ENCODE measurements around the gene YBEY.

Gene YBEY

GRCh38 chr21:46253610-46254124, 32.5 kb upstream of the YBEY start:
- H3K36me3 ChIP-seq (ENCODE audit: insufficient read depth, insufficient read length, low read length), result peaks cover 98% of the 10 kb centered on the region
- H3K4me1 ChIP-seq (ENCODE audit: insufficient read depth, insufficient read length), result no peaks in the 10 kb centered on the region
- no peaks in the 10 kb centered on the region for H3K9me3 ChIP-seq (ENCODE audit: insufficient read depth, low read length)
- H3K4me3 ChIP-seq (ENCODE audit: insufficient read length, low read depth), result no peak overlapping the region
- no peak for DNase-seq (ENCODE audit: low read depth, low spot score)
- no peak overlapping the region for H3K9ac ChIP-seq (ENCODE audit: insufficient read length, low read depth)
- TF ChIP-seq ZNF274 (IDR thresholded peaks at IDR 0.05; ENCODE audit: low read depth, low read length), result no peak
- TF ChIP-seq YY1 (IDR thresholded peaks at IDR 0.05; ENCODE audit: insufficient read depth, insufficient read length), result no peak
- no peak for TF ChIP-seq SUZ12 (IDR thresholded peaks at IDR 0.05; ENCODE audit: extremely low read depth, insufficient read depth, insufficient read length)
- H3K27me3 ChIP-seq (ENCODE audit: insufficient read depth, insufficient read length), result no peaks in the 10 kb centered on the region

- no peak for DNase-seq (ENCODE audit: low read depth, low spot score)
- Histone ChIP-seq H3K36me3 (ENCODE audit: insufficient read depth, insufficient read length, low read length) (peaks cover 97% of the 10 kb centered on the region), H3K9me3 (ENCODE audit: insufficient read depth, low read length) (no peaks in the 10 kb centered on the region), H3K9ac (ENCODE audit: insufficient read length, low read depth) (no peak overlapping the region), H3K27me3 (ENCODE audit: insufficient read depth, insufficient read length) (no peaks in the 10 kb centered on the region), H3K4me1 (ENCODE audit: insufficient read depth, insufficient read length) (no peaks in the 10 kb centered on the region), H3K4me3 (ENCODE audit: insufficient read length, low read depth) (no peak overlapping the region)
- no peak for TF ChIP-seq YY1 (IDR thresholded peaks at IDR 0.05; ENCODE audit: insufficient read depth, insufficient read length)
- no peak for TF ChIP-seq ZNF274 (IDR thresholded peaks at IDR 0.05; ENCODE audit: low read depth, low read length)
- TF ChIP-seq SUZ12 (IDR thresholded peaks at IDR 0.05; ENCODE audit: extremely low read depth, insufficient read depth, insufficient read length), result no peak
Observed at GRCh38 chr21:46254208-46254975, 31.8 kb upstream of the YBEY start.

- no peaks in the 10 kb centered on the region for H3K4me1 ChIP-seq (ENCODE audit: insufficient read depth, insufficient read length)
- H3K36me3 ChIP-seq (ENCODE audit: insufficient read depth, insufficient read length, low read length), result peaks cover 94% of the 10 kb centered on the region
Observed at GRCh38 chr21:46255166-46255565, 31.0 kb upstream of the YBEY start.

GRCh38 chr21:46255758-46256337, 30.3 kb upstream of the YBEY start:
- H3K4me3 ChIP-seq (ENCODE audit: insufficient read length, low read depth), result no peak overlapping the region
- H3K4me1 ChIP-seq (ENCODE audit: insufficient read depth, insufficient read length), result no peaks in the 10 kb centered on the region
- no peaks in the 10 kb centered on the region for H3K9me3 ChIP-seq (ENCODE audit: insufficient read depth, low read length)
- H3K27me3 ChIP-seq (ENCODE audit: insufficient read depth, insufficient read length), result no peaks in the 10 kb centered on the region
- no peak for DNase-seq (ENCODE audit: low read depth, low spot score)
- TF ChIP-seq YY1 (IDR thresholded peaks at IDR 0.05; ENCODE audit: insufficient read depth, insufficient read length) (no peak), ZNF274 (IDR thresholded peaks at IDR 0.05; ENCODE audit: low read depth, low read length) (no peak), SUZ12 (IDR thresholded peaks at IDR 0.05; ENCODE audit: extremely low read depth, insufficient read depth, insufficient read length) (no peak)
- peaks cover 94% of the 10 kb centered on the region for H3K36me3 ChIP-seq (ENCODE audit: insufficient read depth, insufficient read length, low read length)
- no peak overlapping the region for H3K9ac ChIP-seq (ENCODE audit: insufficient read length, low read depth)

More at GRCh38 chr21:46255166-46255565, 31.0 kb upstream of the YBEY start:
- DNase-seq (ENCODE audit: low read depth, low spot score), result no peak
- Histone ChIP-seq H3K9me3 (ENCODE audit: insufficient read depth, low read length) (no peaks in the 10 kb centered on the region), H3K9ac (ENCODE audit: insufficient read length, low read depth) (no peak overlapping the region), H3K27me3 (ENCODE audit: insufficient read depth, insufficient read length) (no peaks in the 10 kb centered on the region), H3K4me3 (ENCODE audit: insufficient read length, low read depth) (no peak overlapping the region)
- TF ChIP-seq YY1 (IDR thresholded peaks at IDR 0.05; ENCODE audit: insufficient read depth, insufficient read length) (no peak), ZNF274 (IDR thresholded peaks at IDR 0.05; ENCODE audit: low read depth, low read length) (no peak), SUZ12 (IDR thresholded peaks at IDR 0.05; ENCODE audit: extremely low read depth, insufficient read depth, insufficient read length) (no peak)

GRCh38 chr21:46256501-46256994, 29.6 kb upstream of the YBEY start:
- H3K36me3 ChIP-seq (ENCODE audit: insufficient read depth, insufficient read length, low read length), result peaks cover 94% of the 10 kb centered on the region

GRCh38 chr21:46264046-46264689, 22.0 kb upstream of the YBEY start:
- no peak for TF ChIP-seq ZNF274 (IDR thresholded peaks at IDR 0.05; ENCODE audit: low read depth, low read length)
- TF ChIP-seq YY1 (IDR thresholded peaks at IDR 0.05; ENCODE audit: insufficient read depth, insufficient read length), result no peak
- no peak for TF ChIP-seq SUZ12 (IDR thresholded peaks at IDR 0.05; ENCODE audit: extremely low read depth, insufficient read depth, insufficient read length)
- Histone ChIP-seq H3K9me3 (ENCODE audit: insufficient read depth, low read length) (no peaks in the 10 kb centered on the region), H3K36me3 (ENCODE audit: insufficient read depth, insufficient read length, low read length) (peaks cover 87% of the 10 kb centered on the region), H3K27me3 (ENCODE audit: insufficient read depth, insufficient read length) (no peaks in the 10 kb centered on the region), H3K9ac (ENCODE audit: insufficient read length, low read depth) (no peak overlapping the region), H3K4me3 (ENCODE audit: insufficient read length, low read depth) (no peak overlapping the region), H3K4me1 (ENCODE audit: insufficient read depth, insufficient read length) (peaks cover 8% of the 10 kb centered on the region)
- DNase-seq (ENCODE audit: low read depth, low spot score), result no peak

More at GRCh38 chr21:46256501-46256994, 29.6 kb upstream of the YBEY start:
- Histone ChIP-seq H3K4me3 (ENCODE audit: insufficient read length, low read depth) (no peak overlapping the region), H3K9me3 (ENCODE audit: insufficient read depth, low read length) (no peaks in the 10 kb centered on the region), H3K27me3 (ENCODE audit: insufficient read depth, insufficient read length) (no peaks in the 10 kb centered on the region), H3K4me1 (ENCODE audit: insufficient read depth, insufficient read length) (no peaks in the 10 kb centered on the region), H3K9ac (ENCODE audit: insufficient read length, low read depth) (no peak overlapping the region)
- TF ChIP-seq YY1 (IDR thresholded peaks at IDR 0.05; ENCODE audit: insufficient read depth, insufficient read length) (no peak), SUZ12 (IDR thresholded peaks at IDR 0.05; ENCODE audit: extremely low read depth, insufficient read depth, insufficient read length) (no peak), ZNF274 (IDR thresholded peaks at IDR 0.05; ENCODE audit: low read depth, low read length) (no peak)
- no peak for DNase-seq (ENCODE audit: low read depth, low spot score)

All from NT2/D1 (cell line).